Activated CD4-positive, alpha-beta memory T cell treated with anti-CD3 and anti-CD28 coated beads for 36 hours (primary cell): ENCODE data around the gene RPL32. TPM values are rescaled to one million over a fixed set of nuclear protein-coding genes. Genes with fewer than 3 reads are reported as not detected.
A peak's percentile ranks its signal among the peaks of the same experiment; 100 is the strongest.

Experiments used
- CTCF ChIA-PET: fragments of 350-600 bp; sonication (Branson Sonifier 250); formaldehyde crosslinking; loops from one replicate; lab custom pipeline; 2021; ENCODE audit warnings: antibody characterized with exemption, inconsistent platforms; lab: Charles Lee
- POLR2A ChIA-PET: fragments of 350-600 bp; sonication (Branson Sonifier 250); formaldehyde crosslinking; loops from one replicate; lab custom pipeline; 2021; ENCODE audit warnings: antibody characterized with exemption; lab: Charles Lee
- DNase-seq: peaks from one replicate; pipeline ENCODE4 v3.0.0-alpha.2; 2020
- H3K27ac Mint-ChIP-seq: one replicate; pipeline ENCODE4 v1.8.0; 2021; ENCODE audit warnings: mixed read lengths
- H3K27me3 Mint-ChIP-seq: one replicate; pipeline ENCODE4 v1.8.0; 2021; ENCODE audit warnings: mixed read lengths
- H3K36me3 Mint-ChIP-seq: one replicate; pipeline ENCODE4 v1.8.0; 2021; ENCODE audit warnings: mixed read lengths
- H3K4me1 Mint-ChIP-seq: one replicate; pipeline ENCODE4 v1.8.0; 2021; ENCODE audit warnings: low read depth, mixed read lengths
- H3K4me3 Mint-ChIP-seq: one replicate; pipeline ENCODE4 v1.8.0; 2021; ENCODE audit warnings: mild to moderate bottlenecking, mixed read lengths
- H3K9me3 Mint-ChIP-seq: one replicate; pipeline ENCODE4 v1.8.0; 2021; ENCODE audit warnings: mixed read lengths
- intact Hi-C: fragments of 100-400 bp; cut with micrococcal nuclease; formaldehyde crosslinking; loops from one replicate; pipeline ENCODE4 v1.15.1; 2023
- total RNA-seq, 2 experiments: library from RNA; stranded (reverse); gene quantifications; one replicate each; pipeline ENCODE4 v1.2.3, GENCODE V29; 2021

Gene RPL32
- total RNA-seq, 2 experiments from 2014 or later: 2,505 to 2,560 TPM

GRCh38 chr3:12812812-12813211 lies 28.6 kb downstream of the RPL32 start:
- intact Hi-C loops: no loop called here
- Mint-ChIP-seq H3K4me3 (no peak overlapping the region), H3K27me3 (no peaks in the 10 kb centered on the region), H3K27ac (no peak overlapping the region), H3K9me3 (no peaks in the 10 kb centered on the region), H3K36me3 (no peaks in the 10 kb centered on the region), H3K4me1 (peaks cover 3% of the 10 kb centered on the region)
- DNase-seq: no peak
- CTCF ChIA-PET: interaction anchor here (1.3 kb wide), 1 partner anchor 29 kb away, joined by 3 read pairs; the partner anchor contains the start of gene RPL32
- POLR2A ChIA-PET: interaction anchor here (1.3 kb wide), 1 partner anchor 8 kb away, joined by 3 read pairs; no protein-coding TSS in a partner anchor

DNA sequence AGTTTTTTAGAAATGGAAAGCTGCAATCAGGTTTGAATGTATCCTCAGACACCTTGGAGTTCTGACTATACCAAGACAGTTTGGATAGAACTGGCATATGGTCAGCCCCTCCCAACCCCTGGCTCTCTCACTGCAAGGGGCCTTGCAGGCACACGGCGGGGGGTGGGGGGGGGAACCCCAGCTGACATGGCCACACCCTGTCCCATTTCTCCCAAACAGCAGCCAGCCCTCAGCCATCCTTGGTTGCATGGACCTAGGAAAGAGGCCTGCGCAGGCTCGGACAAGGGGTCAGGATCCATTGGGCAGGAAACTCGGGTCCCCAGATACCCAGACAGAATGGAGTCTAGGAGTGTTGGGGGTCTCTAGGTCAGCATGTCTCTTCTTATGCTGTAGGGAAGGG lies 30.4 kb downstream of the RPL32 start:
- no peak for DNase-seq
- no peaks in the 10 kb centered on the region for H3K27me3 Mint-ChIP-seq
- CTCF ChIA-PET: interaction anchor here (0.9 to 3.4 kb wide), 9 partner anchors 9 to 147 kb away, joined by 4 to 43 read pairs (median 10); partner anchors contain the start of genes RAF1 and RPL32
- intact Hi-C loops: loop anchor here (1.0 kb wide), 2 partner anchors 24 to 30 kb away; partner anchors contain the start of gene RPL32
- no peaks in the 10 kb centered on the region for H3K36me3 Mint-ChIP-seq
- H3K9me3 Mint-ChIP-seq: no peaks in the 10 kb centered on the region
- H3K27ac Mint-ChIP-seq: no peak overlapping the region
- peaks cover 3% of the 10 kb centered on the region for H3K4me1 Mint-ChIP-seq
- peak overlapping the region; percentile 35 for H3K4me3 Mint-ChIP-seq
- POLR2A ChIA-PET: interaction anchor here (1.5 to 2.3 kb wide), 2 partner anchors 22 to 30 kb away, joined by 6 to 10 read pairs; partner anchors contain the start of gene RPL32

DNA sequence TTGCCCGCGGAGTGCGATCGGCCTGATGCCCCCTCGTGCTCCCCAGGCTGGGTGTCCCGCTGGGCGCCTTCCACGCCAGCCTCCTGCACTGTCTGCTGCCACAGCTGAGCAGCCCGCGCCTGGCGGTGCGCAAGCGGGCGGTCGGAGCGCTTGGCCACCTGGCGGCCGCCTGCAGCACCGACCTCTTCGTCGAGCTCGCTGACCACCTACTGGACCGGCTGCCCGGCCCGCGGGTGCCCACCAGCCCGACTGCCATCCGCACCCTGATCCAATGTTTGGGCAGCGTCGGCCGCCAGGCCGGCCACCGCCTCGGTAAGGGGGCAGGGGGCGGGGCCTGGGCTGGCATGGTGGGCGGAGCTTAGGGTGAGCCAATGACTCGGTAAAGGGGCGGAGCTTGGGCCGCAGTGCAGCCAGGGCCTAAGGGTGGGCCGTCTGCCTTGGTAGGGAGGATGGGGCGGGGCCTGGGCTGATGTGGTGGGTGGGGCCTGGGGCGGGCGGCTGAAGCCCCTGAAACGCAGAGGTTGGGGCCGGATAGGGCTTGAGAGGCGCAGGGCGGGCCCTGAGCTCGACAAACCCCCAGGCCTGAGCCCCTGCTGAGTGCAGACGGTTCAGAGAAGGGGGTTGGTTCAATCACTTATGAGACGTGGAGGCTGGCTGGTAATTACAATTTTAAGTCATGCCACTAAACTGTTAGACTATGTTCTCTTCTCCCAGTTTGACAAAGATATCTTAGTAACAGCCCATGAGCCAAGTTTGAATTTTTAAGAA lies 31.2 kb downstream of the RPL32 start:
- intact Hi-C loops: loop anchor here (1.0 kb wide), 2 partner anchors 23 to 31 kb away; partner anchors contain the start of gene RPL32
- peak overlapping the region; percentile 52 for H3K4me3 Mint-ChIP-seq
- peaks cover 3% of the 10 kb centered on the region for H3K4me1 Mint-ChIP-seq
- ChIA-PET CTCF (interaction anchor here (0.7 to 3.4 kb wide), 38 partner anchors 9 to 675 kb away, joined by 3 to 43 read pairs (median 4); partner anchors contain the start of genes CAND2, RAF1, RPL32 and TMEM40), POLR2A (interaction anchor here (1.2 to 2.3 kb wide), 3 partner anchors 23 to 31 kb away, joined by 4 to 10 read pairs (median 6); partner anchors contain the start of gene RPL32)
- H3K9me3 Mint-ChIP-seq: no peaks in the 10 kb centered on the region
- DNase-seq: peak; percentile 94
- H3K27ac Mint-ChIP-seq: no peak overlapping the region
- no peaks in the 10 kb centered on the region for H3K36me3 Mint-ChIP-seq
- H3K27me3 Mint-ChIP-seq: no peaks in the 10 kb centered on the region

GRCh38 chr3:12809435-12809834 lies 31.9 kb downstream of the RPL32 start:
- intact Hi-C loops: no loop called here
- no peak overlapping the region for H3K27ac Mint-ChIP-seq
- H3K36me3 Mint-ChIP-seq: no peaks in the 10 kb centered on the region
- no peaks in the 10 kb centered on the region for H3K27me3 Mint-ChIP-seq
- H3K4me3 Mint-ChIP-seq: peak overlapping the region; percentile 3
- ChIA-PET POLR2A (interaction anchor here (1.2 to 2.3 kb wide), 3 partner anchors 24 to 32 kb away, joined by 4 to 10 read pairs (median 6); partner anchors contain the start of gene RPL32), CTCF (interaction anchor here (0.8 to 3.4 kb wide), 21 partner anchors 9 to 674 kb away, joined by 3 to 43 read pairs (median 5); partner anchors contain the start of genes CAND2, RPL32 and TMEM40)
- H3K9me3 Mint-ChIP-seq: no peaks in the 10 kb centered on the region
- DNase-seq: no peak
- peaks cover 3% of the 10 kb centered on the region for H3K4me1 Mint-ChIP-seq

- no peaks in the 10 kb centered on the region for H3K9me3 Mint-ChIP-seq
- no peaks in the 10 kb centered on the region for H3K36me3 Mint-ChIP-seq
- H3K27me3 Mint-ChIP-seq: no peaks in the 10 kb centered on the region
- POLR2A ChIA-PET: interaction anchor here (2.3 kb wide), 1 partner anchor 32 kb away, joined by 10 read pairs; the partner anchor contains the start of gene RPL32
- no peak overlapping the region for H3K27ac Mint-ChIP-seq
- intact Hi-C loops: no loop called here
- CTCF ChIA-PET: interaction anchor here (0.8 to 3.4 kb wide), 8 partner anchors 10 to 674 kb away, joined by 3 to 43 read pairs (median 6); partner anchors contain the start of genes CAND2 and RPL32
- DNase-seq: no peak
- peaks cover 3% of the 10 kb centered on the region for H3K4me1 Mint-ChIP-seq
- H3K4me3 Mint-ChIP-seq: peak overlapping the region; percentile 3
Observed at GRCh38 chr3:12809001-12809400, 32.4 kb downstream of the RPL32 start.

- no peaks in the 10 kb centered on the region for H3K9me3 Mint-ChIP-seq
- CTCF ChIA-PET: interaction anchor here (2.1 to 3.4 kb wide), 3 partner anchors 10 to 84 kb away, joined by 6 to 42 read pairs (median 7); partner anchors contain the start of gene RPL32
- DNase-seq: no peak
- POLR2A ChIA-PET: no interaction called here
- peaks cover 3% of the 10 kb centered on the region for H3K4me1 Mint-ChIP-seq
- H3K27ac Mint-ChIP-seq: no peak overlapping the region
- H3K36me3 Mint-ChIP-seq: no peaks in the 10 kb centered on the region
- intact Hi-C loops: no loop called here
- H3K27me3 Mint-ChIP-seq: no peaks in the 10 kb centered on the region
- H3K4me3 Mint-ChIP-seq: no peak overlapping the region
Observed at GRCh38 chr3:12808587-12808986, 32.8 kb downstream of the RPL32 start.

- intact Hi-C loops: no loop called here
- Mint-ChIP-seq H3K36me3 (no peaks in the 10 kb centered on the region), H3K4me3 (no peak overlapping the region), H3K4me1 (peaks cover 3% of the 10 kb centered on the region), H3K27ac (no peak overlapping the region), H3K27me3 (no peaks in the 10 kb centered on the region), H3K9me3 (no peaks in the 10 kb centered on the region)
- ChIA-PET CTCF (interaction anchor here (0.6 to 3.4 kb wide), 4 partner anchors 9 to 84 kb away, joined by 3 to 42 read pairs (median 5); partner anchors contain the start of gene RPL32), POLR2A (no interaction called here)
- no peak for DNase-seq
Observed at GRCh38 chr3:12807601-12808359, 33.6 kb downstream of the RPL32 start.

DNA sequence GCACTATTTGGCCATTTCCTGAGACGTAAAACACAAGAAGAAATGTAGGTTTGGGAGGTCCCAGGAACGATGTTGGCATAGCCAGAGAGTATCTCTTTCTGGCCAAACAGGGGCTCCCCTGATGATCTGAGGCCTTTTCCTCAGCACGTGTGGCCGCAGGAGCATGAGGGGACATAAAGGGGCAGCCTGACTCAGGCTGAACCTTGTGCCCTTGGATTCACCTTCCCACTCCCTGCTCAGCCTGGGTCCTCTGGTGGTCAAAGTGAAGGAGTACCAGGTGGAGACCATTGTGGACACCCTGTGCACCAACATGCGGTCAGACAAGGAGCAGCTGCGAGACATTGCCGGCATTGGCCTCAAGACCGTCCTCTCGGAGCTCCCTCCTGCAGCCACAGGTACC lies 34.3 kb downstream of the RPL32 start:
- ChIA-PET POLR2A (no interaction called here), CTCF (interaction anchor here (1.6 to 2.1 kb wide), 2 partner anchors 8 to 19 kb away, joined by 3 to 7 read pairs; no protein-coding TSS in a partner anchor)
- H3K36me3 Mint-ChIP-seq: no peaks in the 10 kb centered on the region
- H3K4me3 Mint-ChIP-seq: no peak overlapping the region
- H3K27me3 Mint-ChIP-seq: no peaks in the 10 kb centered on the region
- DNase-seq: no peak
- H3K9me3 Mint-ChIP-seq: no peaks in the 10 kb centered on the region
- H3K4me1 Mint-ChIP-seq: peaks cover 3% of the 10 kb centered on the region
- H3K27ac Mint-ChIP-seq: no peak overlapping the region
- intact Hi-C loops: no loop called here

- no peak for DNase-seq
- Mint-ChIP-seq H3K27me3 (no peaks in the 10 kb centered on the region), H3K4me1 (no peaks in the 10 kb centered on the region), H3K36me3 (no peaks in the 10 kb centered on the region), H3K27ac (no peak overlapping the region), H3K4me3 (no peak overlapping the region), H3K9me3 (no peaks in the 10 kb centered on the region)
- intact Hi-C loops: no loop called here
- ChIA-PET POLR2A (no interaction called here), CTCF (no interaction called here)
Observed at GRCh38 chr3:12803371-12803770, 38.0 kb downstream of the RPL32 start.

GRCh38 chr3:12799525-12800440 lies 41.6 kb downstream of the RPL32 start:
- intact Hi-C loops: no loop called here
- Mint-ChIP-seq H3K27ac (no peak overlapping the region), H3K9me3 (no peaks in the 10 kb centered on the region), H3K4me1 (peaks cover 6% of the 10 kb centered on the region), H3K27me3 (peaks cover 2% of the 10 kb centered on the region), H3K36me3 (no peaks in the 10 kb centered on the region), H3K4me3 (no peak overlapping the region)
- POLR2A ChIA-PET: interaction anchor here (0.6 kb wide), 1 partner anchor 70 kb away, joined by 3 read pairs; no protein-coding TSS in a partner anchor
- CTCF ChIA-PET: interaction anchor here (0.6 to 3.8 kb wide), 3 partner anchors 8 to 12 kb away, joined by 3 to 22 read pairs (median 7); no protein-coding TSS in a partner anchor
- DNase-seq: no peak
